IMR-90 (cell line): ENCODE results near the gene DUSP10. TPM values are rescaled to one million over a fixed set of nuclear protein-coding genes. Genes with fewer than 3 reads are reported as not detected.

Source experiments
- ATAC-seq: fragments of 200-7000 bp; cut with Tn5 transposase; 2 replicates; pipeline ENCODE4 v1.9.1; 2020; ENCODE audit warnings: low read depth, mild to moderate bottlenecking, moderate library complexity
- BruUV-seq: library from RNA; stranded (reverse); fragments of 400-500 nt; replicated peaks from 2 replicates; lab custom pipeline; 2021; lab: Mats Ljungman, UMichigan
- CTCF ChIA-PET: fragments of 300-600 bp; formaldehyde crosslinking; extraction: SDS; loops from one replicate; lab custom pipeline; 2021; ENCODE audit warnings: antibody characterized with exemption; lab: Yijun Ruan, JAX
- POLR2A ChIA-PET: fragments of 300-600 bp; sonication (Branson Sonifier 250); formaldehyde crosslinking; loops from one replicate; lab custom pipeline; 2022; ENCODE audit warnings: antibody characterized with exemption; ENCODE audit not compliant: unreplicated experiment; lab: Charles Lee
- DNase-seq: peaks from one replicate; pipeline ENCODE4 v3.0.0; 2013
- H2AFZ ChIP-seq: replicated peaks from 2 replicates; pipeline ENCODE3; 2013; ENCODE audit warnings: low read length, mild to moderate bottlenecking; ENCODE audit not compliant: poor library complexity
- H2AK5ac ChIP-seq: 2 replicates; pipeline ENCODE4 v1.6.1; 2013; ENCODE audit warnings: low read depth, low read length, inconsistent platforms
- H2AK9ac ChIP-seq: replicated peaks from 2 replicates; pipeline ENCODE3; 2013; ENCODE audit warnings: mild to moderate bottlenecking, low read depth, low read length, moderate library complexity; ENCODE audit not compliant: poor library complexity
- H2BK120ac ChIP-seq: 2 replicates; pipeline ENCODE4 v1.6.1; 2013; ENCODE audit warnings: low read depth, low read length, inconsistent platforms
- H2BK15ac ChIP-seq: 3 replicates; pipeline ENCODE4 v1.6.1; 2013; ENCODE audit warnings: low read depth, low read length, inconsistent platforms
- H2BK20ac ChIP-seq: 2 replicates; pipeline ENCODE4 v1.6.1; 2013; ENCODE audit warnings: low read depth, mild to moderate bottlenecking, inconsistent platforms, low read length, moderate library complexity
- H2BK5ac ChIP-seq: 2 replicates; pipeline ENCODE4 v1.6.1; 2013; ENCODE audit warnings: mild to moderate bottlenecking, low read depth, low read length, inconsistent platforms; ENCODE audit not compliant: poor library complexity, severe bottlenecking
- H3K14ac ChIP-seq: replicated peaks from 2 replicates; pipeline ENCODE4 v1.6.1; 2013; ENCODE audit warnings: low read depth, low read length, inconsistent platforms
- H3K18ac ChIP-seq: 2 replicates; pipeline ENCODE4 v1.6.1; 2013; ENCODE audit warnings: low read depth, low read length, control low read depth
- H3K23ac ChIP-seq: 2 replicates; pipeline ENCODE4 v1.6.1; 2013; ENCODE audit warnings: low read depth, low read length, inconsistent platforms
- H3K27ac ChIP-seq: 2 replicates; pipeline ENCODE4 v1.5.1; 2013; ENCODE audit warnings: mild to moderate bottlenecking, control low read depth, low read length; ENCODE audit not compliant: insufficient read depth
- H3K27me3 ChIP-seq: 2 replicates; pipeline ENCODE4 v1.6.1; 2013; ENCODE audit warnings: low read length; ENCODE audit not compliant: control insufficient read depth, insufficient read depth
- H3K36me3 ChIP-seq: 2 replicates; pipeline ENCODE4 v1.6.1; 2013; ENCODE audit warnings: low read length, mixed read lengths; ENCODE audit not compliant: control insufficient read depth, insufficient read depth
- H3K4ac ChIP-seq: 2 replicates; pipeline ENCODE4 v1.6.1; 2013; ENCODE audit warnings: low read depth, low read length, inconsistent platforms
- H3K4me1 ChIP-seq: 2 replicates; pipeline ENCODE4 v1.6.1; 2013; ENCODE audit warnings: low read length, mixed read lengths; ENCODE audit not compliant: control insufficient read depth, insufficient read depth
- H3K4me2 ChIP-seq: 2 replicates; pipeline ENCODE4 v1.6.1; 2013; ENCODE audit warnings: low read depth, mild to moderate bottlenecking, control low read depth, low read length, moderate library complexity
- H3K4me3 ChIP-seq: 2 replicates; pipeline ENCODE4 v1.5.1; 2013; ENCODE audit warnings: low read depth, mild to moderate bottlenecking, control low read depth, low read length, moderate library complexity; ENCODE audit not compliant: insufficient read depth
- H3K56ac ChIP-seq: 2 replicates; pipeline ENCODE4 v1.6.1; 2013; ENCODE audit warnings: low read length, inconsistent platforms; ENCODE audit not compliant: insufficient read depth; ENCODE audit errors: extremely low read depth
- H3K79me1 ChIP-seq, 2 experiments: 2 replicates each; pipeline ENCODE4 v1.6.1; 2013; ENCODE audit warnings: low read length in 2 of 2, inconsistent platforms in 1 of 2, low read depth in 1 of 2
- H3K9ac ChIP-seq: 2 replicates; pipeline ENCODE4 v1.6.1; 2013; ENCODE audit warnings: low read depth, low read length, control low read depth
- H3K9me1 ChIP-seq: 2 replicates; pipeline ENCODE4 v1.6.1; 2013; ENCODE audit warnings: low read length, inconsistent platforms; ENCODE audit not compliant: insufficient read depth
- H3K9me3 ChIP-seq: 2 replicates; pipeline ENCODE4 v1.6.1; 2013; ENCODE audit warnings: low read length; ENCODE audit not compliant: control insufficient read depth, insufficient read depth
- H4K20me1 ChIP-seq: 2 replicates; pipeline ENCODE4 v1.6.1; 2013; ENCODE audit warnings: low read length, inconsistent platforms; ENCODE audit not compliant: insufficient read depth
- H4K5ac ChIP-seq: 2 replicates; pipeline ENCODE4 v1.6.1; 2013; ENCODE audit warnings: mild to moderate bottlenecking, low read depth, low read length, control low read depth
- H4K8ac ChIP-seq, 2 experiments: 2 replicates each; pipeline ENCODE4 v1.6.1; 2013; ENCODE audit warnings: low read depth in 2 of 2, low read length in 2 of 2, control low read depth in 1 of 2, inconsistent platforms in 1 of 2
- H4K91ac ChIP-seq: 2 replicates; pipeline ENCODE4 v1.6.1; 2013; ENCODE audit warnings: low read depth, low read length, inconsistent platforms; ENCODE audit not compliant: insufficient read depth
- BHLHE40 ChIP-seq: fragments of 150-350 bp; IDR thresholded peaks from 2 replicates; pipeline ENCODE4 v1.6.1; 2016; ENCODE audit warnings: mild to moderate bottlenecking, low read depth, low read length
- CEBPB ChIP-seq: IDR thresholded peaks from 2 replicates; pipeline ENCODE4 v1.6.1; 2012; ENCODE audit warnings: low read depth, low read length, improper control_type of control experiment
- CHD1 ChIP-seq: IDR thresholded peaks from 2 replicates; pipeline ENCODE4 v1.6.1; 2012; ENCODE audit warnings: low read depth, low read length, improper control_type of control experiment
- CTCF ChIP-seq: conservative IDR thresholded peaks from 2 replicates; pipeline ENCODE4 v1.5.1; 2012; ENCODE audit warnings: mild to moderate bottlenecking, low read depth, low read length, improper control_type of control experiment
- ELK1 ChIP-seq: fragments of 150-350 bp; IDR thresholded peaks from 2 replicates; pipeline ENCODE4 v1.6.1; 2016; ENCODE audit warnings: low read depth, mild to moderate bottlenecking, low read length, moderate library complexity, borderline replicate concordance
- FOS ChIP-seq: fragments of 150-350 bp; IDR thresholded peaks from 2 replicates; pipeline ENCODE4 v1.6.1; 2016; ENCODE audit warnings: low read depth, low read length
- MAFK ChIP-seq: IDR thresholded peaks from 2 replicates; pipeline ENCODE4 v1.6.1; 2012; ENCODE audit warnings: low read depth, low read length, improper control_type of control experiment
- MAZ ChIP-seq: IDR thresholded peaks from 2 replicates; pipeline ENCODE4 v1.6.1; 2012; ENCODE audit warnings: low read depth, mild to moderate bottlenecking, low read length, improper control_type of control experiment, moderate library complexity, borderline replicate concordance
- MXI1 ChIP-seq: IDR thresholded peaks from 2 replicates; pipeline ENCODE4 v1.6.1; 2012; ENCODE audit warnings: low read depth, mild to moderate bottlenecking, low read length, moderate library complexity, borderline replicate concordance
- NFE2L2 ChIP-seq: fragments of 150-350 bp; IDR thresholded peaks from 2 replicates; pipeline ENCODE4 v1.6.1; 2016; ENCODE audit warnings: low read depth, mild to moderate bottlenecking, low read length
- POLR2A ChIP-seq: IDR thresholded peaks from 2 replicates; pipeline ENCODE4 v1.6.1; 2012; ENCODE audit warnings: mild to moderate bottlenecking, low read depth, low read length
- RAD21 ChIP-seq: IDR thresholded peaks from 2 replicates; pipeline ENCODE4 v1.6.1; 2012; ENCODE audit warnings: low read length, improper control_type of control experiment
- RCOR1 ChIP-seq: IDR thresholded peaks from 2 replicates; pipeline ENCODE4 v1.6.1; 2012; ENCODE audit warnings: mild to moderate bottlenecking, low read length, improper control_type of control experiment; ENCODE audit not compliant: insufficient replicate concordance
- RFX5 ChIP-seq: IDR thresholded peaks from 2 replicates; pipeline ENCODE4 v1.8.0; 2012; ENCODE audit warnings: low read depth, mild to moderate bottlenecking, low read length, moderate library complexity
- SMC3 ChIP-seq: fragments of 150-350 bp; IDR thresholded peaks from 2 replicates; pipeline ENCODE4 v1.6.1; 2016; ENCODE audit warnings: low read depth, mild to moderate bottlenecking, antibody characterized with exemption, low read length, moderate library complexity
- USF2 ChIP-seq: fragments of 150-350 bp; IDR thresholded peaks from 2 replicates; pipeline ENCODE4 v1.6.1; 2017; ENCODE audit warnings: mild to moderate bottlenecking, antibody characterized with exemption, low read length, low read depth
- dilution Hi-C: fragments of 300-500 bp; cut with HindIII; formaldehyde crosslinking; loops from one replicate; pipeline ENCODE4 v1.14.3; 2018; ENCODE audit warnings: low sequenced_read_pairs; ENCODE audit not compliant: unreplicated experiment
- in situ Hi-C: fragments of 300-500 bp; cut with MboI; formaldehyde crosslinking; loops from 3 replicates; pipeline ENCODE4 v1.14.3; 2019; ENCODE audit warnings: low sequenced_read_pairs, inconsistent platforms, mixed read lengths
- intact Hi-C: fragments of 100-400 bp; cut with micrococcal nuclease; formaldehyde crosslinking; loops from 2 replicates; pipeline ENCODE4 v1.10.0; 2022
- polyA plus RNA-seq, 3 experiments: library from polyadenylated mRNA; depleted of rRNA; stranded (reverse); fragments of >200 nt; gene quantifications; 2 replicates each; pipeline ENCODE4 v1.2.3, GENCODE V29; 2012; ENCODE audit warnings: low replicate concordance in 1 of 3
- total RNA-seq: library from RNA; depleted of rRNA; stranded (reverse); fragments of >200 nt; gene quantifications from 2 replicates; pipeline ENCODE4 v1.2.3, GENCODE V29; 2012

The DUSP10 gene
- total and polyA plus RNA-seq, 2 of the 4 experiments (the other 2 are of a cell fraction) = 41.7 to 59.1 TPM

- BruUV-seq = no TSS peak
- H2AFZ ChIP-seq = no peak overlapping the region
- no peak overlapping the region for H4K5ac ChIP-seq
- no peak overlapping the region for H3K23ac ChIP-seq
- no peak for TF ChIP-seq USF2
- TF ChIP-seq RFX5 = no peak
- TF ChIP-seq ELK1 = no peak
- TF ChIP-seq RAD21 = no peak
- TF ChIP-seq NFE2L2 = no peak
- no peak for TF ChIP-seq RCOR1
- no peak for TF ChIP-seq MXI1
- no peak for TF ChIP-seq BHLHE40
- no peak for TF ChIP-seq SMC3
- TF ChIP-seq FOS = no peak
- TF ChIP-seq MAZ = no peak
- no peak for TF ChIP-seq CEBPB
- TF ChIP-seq CTCF = no peak
- no peak for TF ChIP-seq MAFK
- no peak; the same call in 1 of the 2 replicates for TF ChIP-seq POLR2A
- no peak for TF ChIP-seq CHD1
- dilution Hi-C loops = no loop called here
- no peak overlapping the region for H3K4me3 ChIP-seq
- no peak overlapping the region for H3K56ac ChIP-seq
- no peak overlapping the region for H3K18ac ChIP-seq
- peaks cover 79% of the 10 kb centered on the region for H4K20me1 ChIP-seq
- intact Hi-C loops = no loop called here
- no peak overlapping the region for H3K14ac ChIP-seq
- no peak overlapping the region for H2AK9ac ChIP-seq
- no peak overlapping the region for H4K91ac ChIP-seq
- no peak overlapping the region for H2BK20ac ChIP-seq
- ATAC-seq (no peak), DNase-seq (no peak)
- H3K4me2 ChIP-seq = peak overlapping the region; percentile 42
- peak overlapping the region; percentile 10 for H2BK5ac ChIP-seq
- POLR2A ChIA-PET = no interaction called here
- H3K4ac ChIP-seq = no peak overlapping the region
- H4K8ac ChIP-seq = no peak overlapping the region
- no peaks in the 10 kb centered on the region for H3K27me3 ChIP-seq
- H3K79me1 ChIP-seq = peaks cover 7 to 72% of the 10 kb centered on the region in 2 experiments
- H2BK15ac ChIP-seq = no peak overlapping the region
- no peak overlapping the region for H2AK5ac ChIP-seq
- no peak overlapping the region for H2BK120ac ChIP-seq
- H3K9me3 ChIP-seq = no peaks in the 10 kb centered on the region
- peaks cover 31% of the 10 kb centered on the region for H3K4me1 ChIP-seq
- peaks cover 35% of the 10 kb centered on the region for H3K9me1 ChIP-seq
- no peak overlapping the region for H3K9ac ChIP-seq
- in situ Hi-C loops = loop anchor here (25.0 kb wide), 1 partner anchor 903 kb away; no protein-coding TSS in a partner anchor
- peaks cover 40% of the 10 kb centered on the region for H3K36me3 ChIP-seq
- H3K27ac ChIP-seq = no peak overlapping the region
- CTCF ChIA-PET = interaction anchor here (0.8 kb wide), 1 partner anchor 255 kb away, joined by 3 read pairs; no protein-coding TSS in a partner anchor
These were observed 7.7 kb downstream of the DUSP10 start for GRCh38 chr1:221734187-221734586.
